Stimulated activated CD4-positive, alpha-beta T cell treated with anti-CD3 and anti-CD28 coated beads, Interleukin-1b, Interleukin-23, amount 100 ng/mL, for 24 hours (primary cell): ENCODE data around the gene COL27A1.
A peak's percentile ranks its signal among the peaks of the same experiment; 100 is the strongest.
"Not testable (repeated sequence)": the region's sequence is repeated elsewhere in the genome, so short reads cannot be mapped to it uniquely, and the experiment has no call there.

Experiments
- DNase-seq, 4 experiments: peaks; one replicate each; pipeline ENCODE4 v3.0.0-alpha.2; 2020; ENCODE audit warnings: low read depth in 4 of 4, low spot score in 1 of 4

COL27A1 gene

DNA sequence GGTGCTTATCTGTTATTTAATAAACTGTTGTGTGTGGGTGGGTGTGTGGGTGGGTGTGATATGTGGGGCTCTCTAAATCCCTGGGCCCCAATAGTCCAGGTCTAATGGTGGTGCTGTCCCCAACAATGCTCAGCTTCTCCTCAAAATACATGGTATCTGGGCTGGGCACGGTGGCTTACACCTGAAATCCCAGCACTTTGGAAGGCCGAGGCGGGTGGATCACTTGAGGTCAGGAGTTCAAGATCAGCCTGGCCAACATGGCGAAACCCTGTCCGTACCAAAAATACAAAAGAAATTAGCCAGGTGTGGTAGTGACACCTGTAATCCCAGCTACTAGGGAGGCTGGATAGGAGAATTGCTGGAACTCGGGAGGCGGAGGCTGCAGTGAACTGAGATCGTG is 163.1 kb downstream of the COL27A1 start:
- no peak for DNase-seq

DNA sequence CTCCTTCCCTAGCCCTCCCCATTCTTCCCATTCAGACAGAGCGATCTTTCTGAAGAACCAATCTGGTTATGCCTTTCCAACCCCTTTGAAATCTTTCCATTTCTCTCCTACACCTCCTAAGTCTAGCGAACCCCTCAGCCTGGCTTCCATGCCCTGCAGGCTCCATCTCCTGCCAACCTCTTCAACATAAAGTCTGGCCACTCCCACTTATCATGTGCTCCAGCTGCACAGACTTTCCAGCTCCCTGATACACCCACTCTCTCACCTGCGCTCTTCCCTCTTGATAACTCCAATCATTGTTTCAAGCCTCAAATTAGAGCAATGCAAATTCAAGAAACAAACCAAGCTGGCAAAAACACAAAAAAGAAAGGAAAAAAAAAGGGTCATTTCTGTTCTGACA is 163.8 kb downstream of the COL27A1 start:
- no peak for DNase-seq

DNA sequence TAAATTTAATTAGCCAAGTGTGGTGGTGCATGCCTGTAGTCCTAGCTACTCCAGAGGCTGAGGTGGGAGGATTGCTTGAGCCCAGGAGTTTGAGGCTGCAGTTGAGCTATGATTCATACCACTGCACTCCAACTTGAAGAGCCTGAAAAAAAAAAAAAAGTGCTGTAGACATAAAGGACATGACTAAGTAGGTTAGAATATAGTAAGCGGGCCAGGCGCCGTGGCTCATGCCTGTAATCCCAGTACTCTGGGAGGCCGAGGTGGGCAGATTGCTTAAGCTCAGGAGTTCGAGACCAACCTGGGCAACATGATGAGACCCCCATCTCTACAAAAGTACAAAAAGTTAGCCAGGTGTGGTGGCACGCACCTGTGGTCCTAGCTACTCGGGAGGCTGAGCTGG is 165.4 kb downstream of the COL27A1 start:
- not testable (repeated sequence) for DNase-seq

GRCh38 chr9:114321759-114322158 is 166.4 kb downstream of the COL27A1 start:
- DNase-seq = peak in 1 of 4 experiments; percentile 33

- not testable (repeated sequence) for DNase-seq
Measured at GRCh38 chr9:114322160-114322818, 167.0 kb downstream of the COL27A1 start.

- not testable (repeated sequence) for DNase-seq
Measured at GRCh38 chr9:114322831-114323531, 167.6 kb downstream of the COL27A1 start, which contains the start of gene ORM1. ORM1 (plus strand) TSS chr9:114323098; CDS start chr9:114323134, 36 bp downstream.

- not testable (repeated sequence) for DNase-seq
Measured at GRCh38 chr9:114323849-114324248, 168.5 kb downstream of the COL27A1 start.

GRCh38 chr9:114324492-114324891 is 169.2 kb downstream of the COL27A1 start:
- no peak for DNase-seq

GRCh38 chr9:114324965-114325364 is 169.6 kb downstream of the COL27A1 start:
- not testable (repeated sequence) for DNase-seq

- not testable (repeated sequence) for DNase-seq
Measured at GRCh38 chr9:114325684-114326254, 170.4 kb downstream of the COL27A1 start.

DNA sequence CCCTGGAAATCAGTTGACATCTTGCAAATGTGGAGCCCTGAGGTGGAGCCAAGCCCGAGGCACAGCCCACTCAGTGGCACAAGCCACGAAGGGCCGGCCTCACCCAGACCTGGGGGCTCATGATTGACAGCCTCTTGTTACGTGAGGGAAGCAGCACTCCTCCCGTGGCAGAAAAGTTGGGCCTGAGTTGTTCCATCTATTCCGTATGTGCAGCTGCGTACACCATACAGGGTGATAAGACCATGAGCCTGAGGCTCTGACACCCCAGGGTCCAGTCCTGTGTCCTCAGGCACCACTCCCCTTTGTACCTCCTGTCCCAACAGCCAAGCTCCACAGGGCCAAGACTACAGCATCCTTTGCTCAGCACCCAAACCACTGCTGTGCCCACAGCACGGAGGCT is 172.4 kb downstream of the COL27A1 start:
- no peak for DNase-seq

DNA sequence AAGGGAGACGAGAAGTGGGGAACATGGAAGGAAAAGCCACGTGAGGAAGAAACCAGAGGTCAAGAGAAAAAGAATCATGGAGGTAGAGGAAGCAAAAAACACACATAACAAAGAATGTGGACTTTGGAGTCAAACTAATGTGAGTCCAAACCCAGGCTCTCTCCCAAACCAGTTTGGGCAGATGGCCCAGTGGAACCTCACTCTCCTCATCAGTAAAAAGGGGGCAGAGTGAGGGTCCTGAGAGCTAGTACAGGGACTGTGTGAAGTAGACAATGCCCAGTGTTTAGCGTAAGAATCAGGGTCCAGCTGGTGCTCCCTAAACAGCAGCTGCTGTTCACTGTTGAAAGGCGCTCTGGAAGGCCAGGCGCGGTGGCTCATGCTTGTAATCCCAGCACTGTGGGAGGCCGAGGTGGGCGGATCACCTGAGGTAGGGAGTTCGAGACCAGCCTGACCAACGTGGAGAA is 173.1 kb downstream of the COL27A1 start:
- DNase-seq = not testable (repeated sequence)

DNA sequence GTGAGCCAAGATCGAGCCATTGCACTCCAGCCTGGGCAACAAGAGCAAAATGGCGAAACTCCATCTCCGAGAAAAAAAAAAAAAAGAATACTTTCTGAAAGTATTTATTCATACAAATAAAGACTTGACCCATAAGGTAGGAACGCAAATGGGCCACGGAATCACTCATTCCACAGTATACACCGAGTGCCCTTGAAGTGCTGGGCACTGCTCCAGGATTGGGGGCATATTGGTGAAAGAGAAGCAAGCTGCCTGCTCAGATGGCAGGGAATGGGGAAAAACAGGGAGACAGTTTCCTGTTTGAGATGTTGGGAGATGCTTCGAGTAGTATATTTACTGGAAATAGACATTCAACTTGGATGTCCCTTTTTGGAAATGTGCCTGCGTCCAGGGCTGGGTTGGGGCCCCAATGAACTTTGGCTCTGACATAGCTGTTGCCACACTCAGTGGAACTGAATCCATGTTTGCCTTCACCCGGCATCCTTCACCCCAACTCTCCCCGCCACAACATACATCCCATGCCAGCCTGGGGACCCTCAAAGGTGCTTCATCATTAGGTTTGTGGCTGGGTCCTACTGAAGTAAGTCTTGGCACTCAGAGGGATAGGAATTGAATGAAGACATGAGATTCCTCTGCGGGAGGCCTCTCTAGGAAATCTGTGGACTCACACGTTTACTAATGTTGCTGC is 173.7 kb downstream of the COL27A1 start:
- not testable (repeated sequence) for DNase-seq

DNA sequence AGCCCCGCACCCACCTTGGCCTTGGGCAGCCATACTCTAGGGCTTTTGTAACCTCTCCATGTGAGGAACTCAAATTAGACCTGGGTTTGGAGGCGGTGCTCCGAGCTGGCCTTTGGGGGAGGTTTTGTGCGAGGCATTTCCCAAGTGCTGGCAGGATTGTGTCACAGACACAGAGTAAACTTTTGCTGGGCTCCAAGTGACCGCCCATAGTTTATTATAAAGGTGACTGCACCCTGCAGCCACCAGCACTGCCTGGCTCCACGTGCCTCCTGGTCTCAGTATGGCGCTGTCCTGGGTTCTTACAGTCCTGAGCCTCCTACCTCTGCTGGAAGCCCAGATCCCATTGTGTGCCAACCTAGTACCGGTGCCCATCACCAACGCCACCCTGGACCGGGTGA is 174.3 kb downstream of the COL27A1 start, which contains the start of gene ORM2:
ORM2 (plus strand) TSS at position 245 of the 398 bp plus-strand sequence; CDS start at position 281, 36 bp downstream.
- not testable (repeated sequence) for DNase-seq

DNA sequence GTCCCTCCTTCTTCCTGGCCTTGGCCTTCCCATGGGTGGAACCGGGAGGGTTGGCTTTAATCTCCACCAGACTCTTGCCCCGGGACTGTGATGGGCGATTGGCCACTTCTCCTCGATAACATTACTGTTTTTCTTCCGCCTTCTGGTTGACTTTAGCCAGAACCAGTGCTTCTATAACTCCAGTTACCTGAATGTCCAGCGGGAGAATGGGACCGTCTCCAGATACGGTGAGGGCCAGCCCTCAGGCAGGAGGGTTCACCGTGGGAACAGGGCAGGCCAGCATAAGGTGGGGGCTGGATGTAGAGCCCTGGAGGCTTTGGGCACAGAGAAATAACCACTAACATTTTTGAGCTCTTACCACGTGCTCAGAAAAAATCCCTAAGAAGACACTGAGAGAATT is 175.3 kb downstream of the COL27A1 start:
- DNase-seq = no peak

GRCh38 chr9:114331229-114332195 is 176.2 kb downstream of the COL27A1 start:
- not testable (repeated sequence) for DNase-seq

GRCh38 chr9:114332474-114333040 is 177.2 kb downstream of the COL27A1 start:
- DNase-seq = not testable (repeated sequence)

- not testable (repeated sequence) for DNase-seq
Measured at GRCh38 chr9:114333718-114334117, 178.4 kb downstream of the COL27A1 start.

- no peak for DNase-seq
Measured at GRCh38 chr9:114334490-114334889, 179.2 kb downstream of the COL27A1 start.

GRCh38 chr9:114335745-114336144 is 180.4 kb downstream of the COL27A1 start:
- DNase-seq = no peak
